CD4-positive, CD25-positive, alpha-beta regulatory T cell (primary cell): ENCODE data around the gene ASPDH. TPM values are rescaled to one million over a fixed set of nuclear protein-coding genes. Genes with fewer than 3 reads are reported as not detected.

Experiments
- ATAC-seq, 2 donors: fragments of 150-1000 bp; cut with Tn5 transposase; one replicate each; pipeline ENCODE4 v1.10.0; 2021; ENCODE audit warnings: low read depth in 2 of 2, moderate number of reproducible peaks in 2 of 2, moderate library complexity in 1 of 2
- DNase-seq, 3 donors: peaks; one replicate each; pipeline versions ENCODE4 v3.0.0 to v3.0.0-alpha.2; 2012 to 2022; ENCODE audit warnings: mixed read lengths in 1 of 3
- H3K27ac ChIP-seq: one replicate; pipeline ENCODE4 v1.7.0; 2013; ENCODE audit warnings: mild to moderate bottlenecking, low read length; ENCODE audit not compliant: insufficient read depth, poor library complexity, severe bottlenecking
- H3K27me3 ChIP-seq: one replicate; pipeline ENCODE4 v1.7.0; 2013; ENCODE audit warnings: low read length; ENCODE audit not compliant: control insufficient read depth, insufficient read depth
- H3K36me3 ChIP-seq: one replicate; pipeline ENCODE4 v1.7.0; 2013; ENCODE audit warnings: mild to moderate bottlenecking, low read length, moderate library complexity; ENCODE audit not compliant: control insufficient read depth, insufficient read depth
- H3K4me1 ChIP-seq: 2 replicates; pipeline ENCODE4 v1.7.0; 2013; ENCODE audit warnings: mild to moderate bottlenecking, low read length; ENCODE audit not compliant: insufficient read depth, control insufficient read depth, poor library complexity, severe bottlenecking
- H3K4me3 ChIP-seq: one replicate; pipeline ENCODE4 v1.7.0; 2013; ENCODE audit warnings: low read depth, mild to moderate bottlenecking, low read length, moderate library complexity
- H3K9me3 ChIP-seq, 2 experiments: 1 replicate in 1 of 2; 2 replicates in 1 of 2; pipeline ENCODE4 v1.7.0; 2013; ENCODE audit warnings: low read length in 2 of 2, mild to moderate bottlenecking in 1 of 2, moderate library complexity in 1 of 2; ENCODE audit not compliant: control insufficient read depth in 2 of 2
- H3K27ac Mint-ChIP-seq, 3 donors: one replicate each; pipeline ENCODE4 v1.8.0; 2020 to 2022; ENCODE audit warnings: mild to moderate bottlenecking in 3 of 3, mixed read lengths in 3 of 3, moderate library complexity in 2 of 3
- H3K27me3 Mint-ChIP-seq: one replicate; pipeline ENCODE4 v1.8.0; 2022; ENCODE audit warnings: mild to moderate bottlenecking, mixed read lengths
- H3K36me3 Mint-ChIP-seq: one replicate; pipeline ENCODE4 v1.8.0; 2020; ENCODE audit warnings: mixed read lengths
- H3K4me1 Mint-ChIP-seq, 4 donors: one replicate each; pipeline ENCODE4 v1.8.0; 2020 to 2022; ENCODE audit warnings: mixed read lengths in 4 of 4, mild to moderate bottlenecking in 1 of 4
- H3K4me3 Mint-ChIP-seq, 4 donors: one replicate each; pipeline ENCODE4 v1.8.0; 2020 to 2022; ENCODE audit warnings: mild to moderate bottlenecking in 4 of 4, mixed read lengths in 4 of 4, moderate library complexity in 3 of 4
- H3K9me3 Mint-ChIP-seq, 7 donors: one replicate each; pipeline ENCODE4 v1.8.0; 2020 to 2022; ENCODE audit warnings: mixed read lengths in 7 of 7, mild to moderate bottlenecking in 3 of 7, moderate library complexity in 2 of 7
- polyA plus RNA-seq, 4 donors: library from polyadenylated mRNA; unstranded; fragments of 300-500 nt; fragmentation: Illumina TruSeq; gene quantifications; one replicate each; pipeline ENCODE4 v1.2.3, GENCODE V29; 2021
- total RNA-seq: library from RNA; stranded (reverse); gene quantifications from one replicate; pipeline ENCODE4 v1.2.3, GENCODE V29; 2022

ASPDH gene
- total and polyA plus RNA-seq, 5 donors from 2014 or later = not detected

DNA sequence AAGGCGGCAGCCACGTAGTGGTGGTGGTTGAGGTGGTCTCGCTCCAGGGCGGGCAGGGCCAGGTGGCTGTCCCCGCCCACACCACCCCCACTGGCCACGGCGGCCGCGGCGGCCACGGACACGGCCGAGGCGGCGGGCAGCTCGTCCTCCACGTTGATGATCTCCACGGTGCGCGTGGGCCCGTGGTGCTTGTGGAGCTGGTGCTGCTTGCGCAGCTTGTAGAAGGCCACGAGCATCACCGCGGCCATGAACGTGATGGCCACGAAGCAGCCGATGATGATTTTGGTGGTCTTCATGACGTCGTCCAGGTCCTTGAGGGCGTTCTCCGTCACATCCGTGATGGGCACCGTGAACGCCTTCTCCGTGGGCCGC, 4.0 kb upstream of the ASPDH start:
- no peak overlapping the region for H3K27ac ChIP-seq
- H3K36me3 ChIP-seq = no peaks in the 10 kb centered on the region
- no peak for ATAC-seq
- Mint-ChIP-seq H3K4me1 (peaks cover 0 to 2% (median 0%) of the 10 kb centered on the region in 4 donors), H3K27ac (no peak overlapping the region), H3K9me3 (peaks cover 0 to 2% (median 0%) of the 10 kb centered on the region in 7 donors), H3K4me3 (no peak overlapping the region), H3K27me3 (peaks cover 7% of the 10 kb centered on the region), H3K36me3 (no peaks in the 10 kb centered on the region)
- H3K4me1 ChIP-seq = no peaks in the 10 kb centered on the region
- no peak for DNase-seq
- H3K4me3 ChIP-seq = no peak overlapping the region
- H3K9me3 ChIP-seq = no peaks in the 10 kb centered on the region
- H3K27me3 ChIP-seq = no peaks in the 10 kb centered on the region

DNA sequence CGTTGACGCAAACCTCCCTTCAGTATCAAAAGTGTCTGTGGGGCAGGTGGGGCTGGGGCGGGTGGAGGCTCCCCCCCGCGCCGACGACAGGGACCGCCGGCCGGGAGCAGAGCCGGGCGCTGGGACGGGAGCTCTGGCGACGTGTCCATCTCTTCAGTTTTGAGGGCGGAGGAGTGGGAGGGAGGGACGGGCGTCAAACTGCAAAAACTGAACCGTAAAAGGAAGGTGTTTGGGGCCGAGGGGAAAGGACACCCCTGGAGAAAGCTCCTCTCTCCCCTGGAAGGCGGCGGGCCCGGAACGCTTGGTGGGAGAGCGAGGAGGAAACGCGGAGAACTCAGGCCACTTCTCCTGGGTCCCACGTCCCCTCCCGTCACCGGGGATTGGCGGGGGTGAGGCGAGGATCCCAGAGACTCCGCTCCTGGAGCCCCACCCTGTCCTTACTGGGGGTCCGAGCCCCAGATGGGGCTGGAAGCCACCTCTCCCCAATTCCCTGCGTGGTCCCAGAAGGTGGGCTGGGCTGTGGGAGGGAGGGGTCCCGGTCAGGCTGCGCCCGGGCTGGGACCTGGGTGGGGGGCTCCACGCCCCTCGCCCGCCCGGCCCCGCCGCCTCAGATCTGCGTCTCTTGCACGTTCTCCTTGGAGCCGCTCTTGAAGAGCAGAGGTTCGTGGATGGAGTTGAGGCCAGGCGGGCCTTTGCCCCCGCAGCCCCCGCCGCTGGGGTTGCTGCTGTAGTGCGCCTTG, 3.4 kb upstream of the ASPDH start:
- Histone ChIP-seq H3K9me3 (no peaks in the 10 kb centered on the region), H3K36me3 (no peaks in the 10 kb centered on the region), H3K4me3 (no peak overlapping the region), H3K27ac (no peak overlapping the region), H3K27me3 (no peaks in the 10 kb centered on the region), H3K4me1 (no peaks in the 10 kb centered on the region)
- no peak overlapping the region for H3K4me3 Mint-ChIP-seq
- H3K9me3 Mint-ChIP-seq = peaks cover 0 to 2% (median 0%) of the 10 kb centered on the region in 7 donors
- peaks cover 0 to 2% (median 0%) of the 10 kb centered on the region in 4 donors for H3K4me1 Mint-ChIP-seq
- no peaks in the 10 kb centered on the region for H3K36me3 Mint-ChIP-seq
- ATAC-seq (no peak), DNase-seq (no peak)
- H3K27ac Mint-ChIP-seq = no peak overlapping the region
- H3K27me3 Mint-ChIP-seq = peaks cover 7% of the 10 kb centered on the region

DNA sequence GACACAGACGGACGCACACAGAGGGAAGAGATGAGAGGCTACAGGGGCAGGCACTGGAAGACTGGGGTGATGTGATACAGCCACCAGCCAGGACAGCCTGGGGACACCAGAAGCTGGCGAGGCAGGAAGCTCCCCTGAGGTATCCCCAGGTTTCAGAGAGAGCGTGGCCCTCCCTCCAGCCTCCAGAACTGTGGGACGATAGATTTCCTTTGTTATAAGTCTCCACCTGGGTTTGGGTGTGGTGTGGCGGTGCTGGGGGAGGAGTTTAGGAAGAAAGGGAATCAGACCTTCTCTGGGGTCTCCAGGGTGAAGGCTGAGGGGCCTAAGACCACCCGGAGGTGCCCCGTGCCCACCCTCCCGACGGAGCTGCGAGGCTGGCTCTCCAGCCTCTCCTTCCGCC, 2.7 kb upstream of the ASPDH start:
- Mint-ChIP-seq H3K4me3 (no peak overlapping the region), H3K27ac (no peak overlapping the region), H3K9me3 (peaks cover 0 to 2% (median 0%) of the 10 kb centered on the region in 7 donors), H3K4me1 (peaks cover 0 to 7% (median 1%) of the 10 kb centered on the region in 4 donors), H3K36me3 (no peaks in the 10 kb centered on the region), H3K27me3 (peaks cover 11% of the 10 kb centered on the region)
- Histone ChIP-seq H3K4me3 (no peak overlapping the region), H3K27ac (no peak overlapping the region), H3K27me3 (no peaks in the 10 kb centered on the region), H3K36me3 (no peaks in the 10 kb centered on the region), H3K9me3 (no peaks in the 10 kb centered on the region), H3K4me1 (peaks cover 5% of the 10 kb centered on the region)
- no peak for ATAC-seq
- DNase-seq = no peak

DNA sequence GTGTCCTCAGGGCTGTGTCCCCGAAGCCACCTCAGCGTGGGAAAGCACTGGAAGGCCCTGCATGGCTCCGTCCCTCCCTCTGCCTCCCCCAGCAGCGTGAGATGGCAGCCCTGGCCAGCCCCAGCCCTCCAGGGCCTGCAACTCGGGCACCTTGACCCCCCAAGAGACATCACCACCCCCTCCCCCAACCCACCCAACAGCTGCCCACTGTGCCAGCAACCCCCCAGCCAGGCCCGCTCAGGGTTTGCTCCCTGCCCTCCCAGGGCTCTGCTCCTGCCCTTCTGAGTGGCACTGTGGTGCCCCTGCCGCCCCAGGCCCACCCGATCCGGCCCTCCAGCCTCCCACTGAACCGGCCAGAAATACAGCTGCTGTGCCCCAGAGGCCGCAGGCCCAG, 1.5 kb upstream of the ASPDH start:
- Mint-ChIP-seq H3K27me3 (peaks cover 14% of the 10 kb centered on the region), H3K4me1 (peaks cover 0 to 19% (median 8%) of the 10 kb centered on the region in 4 donors), H3K4me3 (no peak overlapping the region), H3K36me3 (no peaks in the 10 kb centered on the region), H3K27ac (no peak overlapping the region), H3K9me3 (peaks cover 0 to 2% (median 0%) of the 10 kb centered on the region in 7 donors)
- Histone ChIP-seq H3K27ac (no peak overlapping the region), H3K4me1 (peaks cover 16% of the 10 kb centered on the region), H3K4me3 (no peak overlapping the region), H3K36me3 (no peaks in the 10 kb centered on the region), H3K9me3 (no peaks in the 10 kb centered on the region), H3K27me3 (no peaks in the 10 kb centered on the region)
- DNase-seq (no peak), ATAC-seq (no peak)

DNA sequence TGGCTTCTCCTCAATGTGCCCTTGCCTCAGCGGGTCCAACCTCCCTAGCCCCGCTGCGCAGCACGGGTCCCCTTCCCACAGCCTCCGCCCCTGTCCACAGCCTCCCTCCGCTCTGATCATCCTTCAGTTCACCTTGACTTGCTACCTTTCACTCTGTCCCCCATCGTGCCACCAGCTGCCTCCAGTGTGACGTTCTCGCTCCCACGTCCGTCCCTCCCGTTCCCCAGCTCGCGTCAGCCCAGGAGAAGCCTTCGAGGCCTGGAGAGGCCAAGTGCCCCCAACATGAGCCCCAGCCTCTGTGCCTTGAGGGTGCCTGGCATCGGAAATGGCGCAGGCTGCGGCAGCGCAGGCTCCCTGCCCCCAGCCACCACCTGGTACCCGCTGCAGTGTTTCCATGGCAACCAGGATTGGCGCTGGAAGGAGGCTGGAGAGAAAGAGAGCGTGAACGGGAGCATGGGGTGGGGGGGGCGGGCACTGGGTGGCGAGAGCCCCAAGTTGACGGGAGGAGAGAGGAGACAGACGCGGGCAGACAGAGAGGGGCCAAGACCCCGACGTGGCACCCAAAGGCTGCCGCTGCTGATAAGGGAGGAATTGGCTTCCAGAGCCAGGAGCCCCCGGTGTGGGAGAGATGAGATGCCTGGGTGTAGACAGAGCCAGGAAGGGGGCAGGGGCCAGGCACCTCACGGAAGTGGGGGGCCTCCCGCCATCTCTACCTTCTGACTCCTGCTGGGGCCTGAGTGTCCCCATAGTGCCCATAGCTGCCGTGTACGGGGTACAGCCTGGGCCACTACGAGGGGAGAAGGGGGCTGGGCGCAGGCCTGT, 844 bp upstream of the ASPDH start:
- peak overlapping the region in 1 of 3 donors; percentile 25 for H3K27ac Mint-ChIP-seq
- no peak overlapping the region for H3K4me3 ChIP-seq
- H3K27me3 ChIP-seq = no peaks in the 10 kb centered on the region
- H3K36me3 Mint-ChIP-seq = no peaks in the 10 kb centered on the region
- peaks cover 0 to 2% (median 0%) of the 10 kb centered on the region in 7 donors for H3K9me3 Mint-ChIP-seq
- peaks cover 0 to 21% (median 8%) of the 10 kb centered on the region in 4 donors for H3K4me1 Mint-ChIP-seq
- peaks cover 16% of the 10 kb centered on the region for H3K4me1 ChIP-seq
- ATAC-seq (no peak), DNase-seq (no peak)
- no peaks in the 10 kb centered on the region for H3K36me3 ChIP-seq
- H3K9me3 ChIP-seq = no peaks in the 10 kb centered on the region
- H3K4me3 Mint-ChIP-seq = peak overlapping the region in 1 of 4 donors; percentile 41
- no peak overlapping the region for H3K27ac ChIP-seq
- peaks cover 14% of the 10 kb centered on the region for H3K27me3 Mint-ChIP-seq

DNA sequence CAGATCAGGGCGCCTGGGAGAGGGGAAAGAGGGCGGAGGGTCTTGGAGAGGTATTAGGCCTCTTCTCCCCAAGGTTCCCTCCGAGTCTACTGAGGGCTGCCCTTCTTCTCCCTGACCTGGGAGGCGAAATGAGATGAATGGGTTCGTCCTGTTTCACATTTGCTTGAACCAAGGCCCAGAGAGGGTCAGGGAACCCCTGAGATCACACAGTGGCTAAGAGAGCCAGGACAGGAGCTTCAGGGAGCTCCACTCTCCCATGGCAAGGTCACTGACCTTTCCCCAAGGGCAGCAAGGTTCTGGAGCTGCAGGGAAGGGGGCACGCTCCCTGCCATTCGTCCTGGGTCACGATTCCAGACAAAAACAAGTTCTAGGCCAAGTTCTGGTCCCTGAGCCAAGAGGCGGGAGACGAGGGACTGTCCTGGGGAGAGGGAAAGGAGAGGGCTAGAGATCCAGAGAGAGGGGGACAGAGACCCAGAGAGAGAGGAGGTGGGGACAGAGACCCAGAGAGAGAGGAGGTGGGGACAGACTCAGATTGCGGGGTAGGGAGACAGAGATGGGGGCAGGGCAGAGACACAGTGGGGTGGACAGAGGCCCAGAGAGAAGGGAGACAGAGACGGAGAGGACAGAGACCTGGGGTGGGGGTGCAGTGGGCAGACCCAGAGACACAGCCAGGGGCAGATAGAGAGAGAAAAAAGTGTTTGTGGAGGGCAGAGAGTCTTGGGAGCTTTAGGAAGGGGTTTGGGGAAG, 541 bp downstream of the ASPDH start:
- H3K4me1 ChIP-seq = peaks cover 16% of the 10 kb centered on the region
- DNase-seq (no peak), ATAC-seq (no peak)
- H3K4me3 ChIP-seq = no peak overlapping the region
- no peaks in the 10 kb centered on the region for H3K27me3 ChIP-seq
- H3K36me3 ChIP-seq = no peaks in the 10 kb centered on the region
- Mint-ChIP-seq H3K27me3 (peaks cover 14% of the 10 kb centered on the region), H3K9me3 (peaks cover 0 to 2% (median 0%) of the 10 kb centered on the region in 7 donors), H3K27ac (peak overlapping the region in 2 of 3 donors; percentile 64 to 80), H3K36me3 (no peaks in the 10 kb centered on the region), H3K4me3 (peak overlapping the region in 3 of 4 donors; percentile 1 to 68 (median 43)), H3K4me1 (peaks cover 0 to 27% (median 8%) of the 10 kb centered on the region in 4 donors)
- H3K27ac ChIP-seq = no peak overlapping the region
- no peaks in the 10 kb centered on the region for H3K9me3 ChIP-seq

DNA sequence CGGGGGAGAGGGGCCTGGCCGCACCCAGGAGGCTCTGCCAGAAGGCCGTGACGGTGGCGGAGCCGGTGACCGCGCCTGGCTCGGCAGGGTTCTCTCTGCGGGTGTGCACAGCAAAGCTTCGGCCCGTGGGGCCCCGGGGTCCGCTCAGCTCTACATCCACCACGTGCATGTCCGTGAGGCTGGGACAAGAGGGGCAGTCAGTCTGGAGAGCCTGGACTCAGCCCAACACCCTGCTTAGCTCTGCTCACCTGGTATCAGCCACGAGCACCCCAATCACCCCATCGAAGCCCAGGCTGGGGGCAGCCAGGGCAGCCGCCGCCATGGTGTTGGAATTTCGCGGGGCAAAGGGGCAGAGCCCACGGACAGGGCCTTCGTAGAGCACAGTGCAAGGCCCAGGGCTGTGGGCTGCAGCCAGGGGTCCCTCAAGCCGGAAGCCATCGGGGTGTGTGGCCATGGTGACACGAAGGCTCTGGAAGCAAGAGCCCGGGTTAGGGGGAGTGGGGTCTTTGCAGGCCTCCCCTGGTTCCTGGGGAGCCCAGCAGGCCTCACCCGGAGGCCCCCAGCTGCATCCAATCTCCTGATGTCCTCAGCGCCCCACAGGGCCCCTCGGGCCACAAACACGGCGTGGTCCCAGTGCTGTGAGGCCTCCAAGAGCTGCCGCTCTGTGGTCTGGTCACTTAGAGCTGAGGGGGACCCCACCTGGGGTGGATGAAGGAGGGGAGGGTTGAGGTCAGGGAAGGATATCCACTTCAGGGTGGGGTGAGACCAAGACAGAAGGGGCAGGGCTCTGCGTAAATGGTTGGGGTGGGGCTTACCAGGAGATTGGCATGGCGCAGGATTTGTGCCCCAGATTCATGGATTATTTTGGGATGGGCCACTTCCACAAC, 1.4 kb downstream of the ASPDH start:
- Histone ChIP-seq H3K4me3 (no peak overlapping the region), H3K36me3 (no peaks in the 10 kb centered on the region), H3K27ac (peak overlapping the region; percentile 94), H3K4me1 (peaks cover 16% of the 10 kb centered on the region), H3K27me3 (no peaks in the 10 kb centered on the region), H3K9me3 (no peaks in the 10 kb centered on the region)
- Mint-ChIP-seq H3K36me3 (no peaks in the 10 kb centered on the region), H3K27me3 (peaks cover 14% of the 10 kb centered on the region), H3K9me3 (peaks cover 0 to 2% (median 0%) of the 10 kb centered on the region in 7 donors), H3K27ac (peak overlapping the region in 1 of 3 donors; percentile 98), H3K4me3 (peak overlapping the region in 1 of 4 donors; percentile 1), H3K4me1 (peaks cover 0 to 27% (median 8%) of the 10 kb centered on the region in 4 donors)
- DNase-seq = no peak
- ATAC-seq = no peak
